ENCODE results near the gene NCK1. TPM values are rescaled to one million over a fixed set of nuclear protein-coding genes. Genes with fewer than 3 reads are reported as not detected.
A peak's percentile ranks its signal among the peaks of the same experiment; 100 is the strongest.

Gene NCK1
- total RNA-seq, 1 donor from 2014 or later = 43.7 TPM

- peaks cover 10% of the 10 kb centered on the region for H3K9me3 Mint-ChIP-seq (ENCODE audit: unreplicated experiment)
- no peaks in the 10 kb centered on the region for H3K4me1 Mint-ChIP-seq (ENCODE audit: low read depth, unreplicated experiment)
- Histone ChIP-seq H2AFZ (ENCODE audit: low read depth, low read length) (no peak overlapping the region), H3K36me3 (ENCODE audit: insufficient read depth, low read length) (no peaks in the 10 kb centered on the region), H4K20me1 (ENCODE audit: insufficient read depth, low read length) (no peaks in the 10 kb centered on the region), H3K4me2 (ENCODE audit: low read length) (no peak overlapping the region), H3K9me3 (ENCODE audit: insufficient read depth, low read depth, low read length) (no peaks in the 10 kb centered on the region), H3K27ac (ENCODE audit: low read depth, low read length) (no peak overlapping the region), H3K4me3 (ENCODE audit: insufficient read depth, low read depth, low read length) (no peak overlapping the region), H3K79me2 (ENCODE audit: insufficient read depth, low read length) (no peaks in the 10 kb centered on the region), H3K4me1 (ENCODE audit: insufficient read depth, low read length) (no peaks in the 10 kb centered on the region), H3K27me3 (ENCODE audit: insufficient read depth, low read length) (no peaks in the 10 kb centered on the region), H3K9ac (ENCODE audit: low read length) (no peak overlapping the region)
- H3K4me3 Mint-ChIP-seq (ENCODE audit: unreplicated experiment) = no peak overlapping the region
- no peak overlapping the region for H3K27ac Mint-ChIP-seq (ENCODE audit: unreplicated experiment)
- peak; percentile 42 for DNase-seq (ENCODE audit: low read depth)
- H3K36me3 Mint-ChIP-seq (ENCODE audit: low read depth, unreplicated experiment) = peaks cover 36% of the 10 kb centered on the region
- H3K27me3 Mint-ChIP-seq (ENCODE audit: low read depth, unreplicated experiment) = no peaks in the 10 kb centered on the region
- FAIRE-seq = peak; percentile 9
- TF ChIP-seq CTCF (IDR thresholded peaks at IDR 0.05; ENCODE audit: insufficient read depth, low read depth, low read length) (no peak), EZH2 (IDR thresholded peaks at IDR 0.05; ENCODE audit: insufficient read depth, low read length) (no peak)
These were observed 117.7 kb downstream of the NCK1 start for GRCh38 chr3:136979684-136980083.

GRCh38 chr3:136982033-136982432 is 120.0 kb downstream of the NCK1 start:
- Histone ChIP-seq H3K4me3 (ENCODE audit: insufficient read depth, low read depth, low read length) (no peak overlapping the region), H3K27ac (ENCODE audit: low read depth, low read length) (no peak overlapping the region), H3K27me3 (ENCODE audit: insufficient read depth, low read length) (no peaks in the 10 kb centered on the region), H3K79me2 (ENCODE audit: insufficient read depth, low read length) (no peaks in the 10 kb centered on the region), H2AFZ (ENCODE audit: low read depth, low read length) (no peak overlapping the region), H3K4me2 (ENCODE audit: low read length) (no peak overlapping the region), H3K4me1 (ENCODE audit: insufficient read depth, low read length) (no peaks in the 10 kb centered on the region), H3K9ac (ENCODE audit: low read length) (no peak overlapping the region), H4K20me1 (ENCODE audit: insufficient read depth, low read length) (no peaks in the 10 kb centered on the region), H3K36me3 (ENCODE audit: insufficient read depth, low read length) (no peaks in the 10 kb centered on the region), H3K9me3 (ENCODE audit: insufficient read depth, low read depth, low read length) (no peaks in the 10 kb centered on the region)
- DNase-seq (ENCODE audit: low read depth) = no peak
- no peak overlapping the region for H3K4me3 Mint-ChIP-seq (ENCODE audit: unreplicated experiment)
- no peak overlapping the region for H3K27ac Mint-ChIP-seq (ENCODE audit: unreplicated experiment)
- peaks cover 40% of the 10 kb centered on the region for H3K36me3 Mint-ChIP-seq (ENCODE audit: low read depth, unreplicated experiment)
- H3K27me3 Mint-ChIP-seq (ENCODE audit: low read depth, unreplicated experiment) = no peaks in the 10 kb centered on the region
- H3K9me3 Mint-ChIP-seq (ENCODE audit: unreplicated experiment) = peaks cover 6% of the 10 kb centered on the region
- no peaks in the 10 kb centered on the region for H3K4me1 Mint-ChIP-seq (ENCODE audit: low read depth, unreplicated experiment)
- no peak for FAIRE-seq
- no peak for TF ChIP-seq EZH2 (IDR thresholded peaks at IDR 0.05; ENCODE audit: insufficient read depth, low read length)
- no peak for TF ChIP-seq CTCF (IDR thresholded peaks at IDR 0.05; ENCODE audit: insufficient read depth, low read depth, low read length)

GRCh38 chr3:136982520-136983138 is 120.6 kb downstream of the NCK1 start:
- no peak for FAIRE-seq

More at GRCh38 chr3:136982520-136983138, 120.6 kb downstream of the NCK1 start:
- H3K27ac Mint-ChIP-seq (ENCODE audit: unreplicated experiment) = no peak overlapping the region
- no peak overlapping the region for H3K4me2 ChIP-seq (ENCODE audit: low read length)
- H3K27ac ChIP-seq (ENCODE audit: low read depth, low read length) = no peak overlapping the region
- H3K4me1 ChIP-seq (ENCODE audit: insufficient read depth, low read length) = no peaks in the 10 kb centered on the region
- no peaks in the 10 kb centered on the region for H3K79me2 ChIP-seq (ENCODE audit: insufficient read depth, low read length)
- TF ChIP-seq EZH2 (IDR thresholded peaks at IDR 0.05; ENCODE audit: insufficient read depth, low read length) (no peak), CTCF (IDR thresholded peaks at IDR 0.05; ENCODE audit: insufficient read depth, low read depth, low read length) (no peak)
- no peaks in the 10 kb centered on the region for H3K9me3 ChIP-seq (ENCODE audit: insufficient read depth, low read depth, low read length)
- H2AFZ ChIP-seq (ENCODE audit: low read depth, low read length) = no peak overlapping the region
- no peak for DNase-seq (ENCODE audit: low read depth)
- H3K4me3 Mint-ChIP-seq (ENCODE audit: unreplicated experiment) = no peak overlapping the region
- H3K27me3 ChIP-seq (ENCODE audit: insufficient read depth, low read length) = no peaks in the 10 kb centered on the region
- H3K36me3 ChIP-seq (ENCODE audit: insufficient read depth, low read length) = no peaks in the 10 kb centered on the region
- no peak overlapping the region for H3K4me3 ChIP-seq (ENCODE audit: insufficient read depth, low read depth, low read length)
- no peaks in the 10 kb centered on the region for H3K4me1 Mint-ChIP-seq (ENCODE audit: low read depth, unreplicated experiment)
- H3K9me3 Mint-ChIP-seq (ENCODE audit: unreplicated experiment) = peaks cover 6% of the 10 kb centered on the region
- H3K27me3 Mint-ChIP-seq (ENCODE audit: low read depth, unreplicated experiment) = no peaks in the 10 kb centered on the region
- H4K20me1 ChIP-seq (ENCODE audit: insufficient read depth, low read length) = no peaks in the 10 kb centered on the region
- H3K36me3 Mint-ChIP-seq (ENCODE audit: low read depth, unreplicated experiment) = peaks cover 42% of the 10 kb centered on the region
- H3K9ac ChIP-seq (ENCODE audit: low read length) = no peak overlapping the region
